Osteocyte (in vitro differentiated cells): ENCODE data around the gene EMILIN2. TPM values are rescaled to one million over a fixed set of nuclear protein-coding genes. Genes with fewer than 3 reads are reported as not detected.

Experiments
- DNase-seq: peaks from one replicate; pipeline ENCODE4 v3.0.0; 2021; ENCODE audit warnings: mixed read lengths; ENCODE audit not compliant: unreplicated experiment; ENCODE audit errors: extremely low spot score
- H3K27ac Mint-ChIP-seq: one replicate; pipeline ENCODE4 v1.8.0; 2021; ENCODE audit warnings: mild to moderate bottlenecking, mixed read lengths; ENCODE audit not compliant: unreplicated experiment
- H3K27me3 Mint-ChIP-seq: one replicate; pipeline ENCODE4 v1.8.0; 2021; ENCODE audit warnings: mixed read lengths; ENCODE audit not compliant: unreplicated experiment
- H3K36me3 Mint-ChIP-seq: one replicate; pipeline ENCODE4 v1.8.0; 2021; ENCODE audit warnings: mixed read lengths; ENCODE audit not compliant: unreplicated experiment
- H3K4me1 Mint-ChIP-seq: one replicate; pipeline ENCODE4 v1.8.0; 2021; ENCODE audit warnings: mixed read lengths; ENCODE audit not compliant: unreplicated experiment
- H3K4me3 Mint-ChIP-seq: one replicate; pipeline ENCODE4 v1.8.0; 2021; ENCODE audit warnings: mild to moderate bottlenecking, moderate library complexity, mixed read lengths; ENCODE audit not compliant: unreplicated experiment
- H3K9me3 Mint-ChIP-seq: one replicate; pipeline ENCODE4 v1.8.0; 2021; ENCODE audit warnings: mixed read lengths; ENCODE audit not compliant: unreplicated experiment
- CTCF ChIP-seq: fragments of 200-600 bp; sonication (generic); IDR thresholded peaks from 2 replicates; pipeline ENCODE4 v1.5.0; 2021; ENCODE audit warnings: antibody characterized with exemption, mild to moderate bottlenecking, moderate library complexity
- total RNA-seq: library from RNA; stranded (reverse); gene quantifications from 2 replicates; pipeline ENCODE4 v1.2.1, GENCODE V29; 2021

The EMILIN2 gene
- total RNA-seq, 1 donor from 2014 or later, result 2.2 TPM

DNA sequence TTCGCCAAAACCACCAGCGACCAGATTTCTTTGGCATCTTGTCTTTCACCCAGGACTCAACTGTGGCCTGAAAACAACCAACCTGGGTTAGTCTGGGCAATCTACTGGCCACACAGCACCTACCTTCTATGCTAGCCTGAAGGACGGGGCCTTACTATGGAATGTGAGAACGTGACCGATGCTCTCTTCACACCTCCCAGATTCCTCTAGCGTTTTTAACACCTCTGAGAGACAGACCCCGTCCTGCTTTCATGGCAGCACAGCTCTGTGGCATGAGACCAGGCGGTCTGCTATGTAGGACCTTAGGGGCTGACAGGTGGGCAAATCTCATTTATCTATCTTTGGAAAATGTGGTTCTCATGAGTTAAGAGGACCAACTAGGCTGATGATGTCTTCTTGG is 80.9 kb downstream of the EMILIN2 start:
- no peak for TF ChIP-seq CTCF
- peaks cover 5% of the 10 kb centered on the region for H3K4me1 Mint-ChIP-seq
- H3K27ac Mint-ChIP-seq, result no peak overlapping the region
- no peaks in the 10 kb centered on the region for H3K9me3 Mint-ChIP-seq
- DNase-seq, result no peak
- no peak overlapping the region for H3K4me3 Mint-ChIP-seq
- peaks cover 41% of the 10 kb centered on the region for H3K36me3 Mint-ChIP-seq
- H3K27me3 Mint-ChIP-seq, result no peaks in the 10 kb centered on the region

DNA sequence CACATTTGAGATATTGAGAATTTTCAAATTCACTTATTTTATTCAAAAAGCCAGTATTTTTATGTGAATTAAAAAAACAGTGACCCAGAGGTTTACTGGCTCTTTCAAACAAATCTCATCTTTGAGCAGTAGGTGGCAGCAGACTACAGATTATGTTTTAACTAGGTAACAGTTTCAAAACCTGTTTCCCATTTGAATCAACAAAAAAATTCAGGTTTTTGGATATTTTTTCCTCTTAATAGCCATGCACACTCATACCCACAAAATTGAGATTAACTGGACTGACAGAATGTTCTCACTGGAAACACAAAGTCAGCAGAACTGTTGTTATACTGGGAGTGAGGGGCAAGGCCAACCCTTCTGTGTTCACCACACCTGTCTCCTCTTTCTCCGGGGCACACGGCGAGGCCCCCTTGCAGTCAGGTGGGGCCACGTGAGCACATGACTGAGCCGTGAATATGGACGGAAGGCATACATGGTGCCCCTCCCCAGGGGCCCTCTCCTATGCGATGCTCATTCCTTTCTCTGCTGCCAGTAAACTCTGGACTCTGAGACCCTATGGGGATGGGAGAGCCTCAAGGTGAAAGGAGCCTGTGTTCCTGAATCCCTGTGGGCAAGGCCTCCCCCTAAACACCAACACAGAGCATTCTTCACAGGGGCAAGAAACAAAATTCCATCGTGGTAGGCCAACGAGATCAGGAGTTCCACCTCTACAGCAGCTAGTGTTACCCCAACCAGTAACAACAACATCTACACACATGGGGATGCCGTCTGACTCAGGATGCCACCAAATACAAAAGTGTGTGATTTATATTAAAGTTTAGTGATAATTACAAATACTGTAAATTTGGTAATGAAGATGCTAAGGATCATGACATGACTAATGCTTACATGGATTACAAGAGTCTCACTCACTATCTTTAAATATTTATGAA is 85.7 kb downstream of the EMILIN2 start:
- Mint-ChIP-seq H3K4me1 (peaks cover 29% of the 10 kb centered on the region), H3K27ac (peak overlapping the region; percentile 42), H3K9me3 (no peaks in the 10 kb centered on the region), H3K36me3 (peaks cover 30% of the 10 kb centered on the region), H3K27me3 (no peaks in the 10 kb centered on the region), H3K4me3 (no peak overlapping the region)
- TF ChIP-seq CTCF, result peak; percentile 80
- DNase-seq, result no peak

DNA sequence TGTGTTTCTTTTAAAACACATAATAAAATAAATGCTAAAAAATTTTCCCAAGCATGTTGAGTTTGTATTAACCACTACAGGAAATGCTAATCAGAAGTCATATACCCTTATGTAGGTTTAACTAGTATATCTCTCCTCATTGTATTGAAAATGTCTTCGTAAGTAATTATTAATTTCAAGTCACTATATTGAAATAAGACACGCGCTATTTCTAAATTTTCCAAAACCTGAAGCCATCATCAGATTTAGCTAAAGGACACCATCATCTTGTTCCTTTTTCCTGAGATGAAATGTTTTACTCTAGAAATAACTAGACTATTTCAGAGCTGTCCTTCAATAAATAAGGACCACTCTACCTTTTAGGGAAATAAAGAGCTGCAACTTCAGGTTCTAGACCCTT is 87.2 kb downstream of the EMILIN2 start:
- H3K9me3 Mint-ChIP-seq, result no peaks in the 10 kb centered on the region
- H3K4me3 Mint-ChIP-seq, result no peak overlapping the region
- peaks cover 33% of the 10 kb centered on the region for H3K36me3 Mint-ChIP-seq
- H3K4me1 Mint-ChIP-seq, result peaks cover 29% of the 10 kb centered on the region
- TF ChIP-seq CTCF, result no peak
- H3K27ac Mint-ChIP-seq, result no peak overlapping the region
- DNase-seq, result no peak
- no peaks in the 10 kb centered on the region for H3K27me3 Mint-ChIP-seq

GRCh38 chr18:2935438-2936192 is 88.8 kb downstream of the EMILIN2 start:
- no peak for TF ChIP-seq CTCF
- Mint-ChIP-seq H3K4me3 (no peak overlapping the region), H3K27ac (peak overlapping the region; percentile 70), H3K9me3 (no peaks in the 10 kb centered on the region), H3K27me3 (no peaks in the 10 kb centered on the region), H3K36me3 (peaks cover 34% of the 10 kb centered on the region), H3K4me1 (peaks cover 29% of the 10 kb centered on the region)
- no peak for DNase-seq

GRCh38 chr18:2939317-2939716 is 92.5 kb downstream of the EMILIN2 start:
- Mint-ChIP-seq H3K27me3 (no peaks in the 10 kb centered on the region), H3K9me3 (no peaks in the 10 kb centered on the region), H3K36me3 (peaks cover 22% of the 10 kb centered on the region), H3K4me1 (peaks cover 17% of the 10 kb centered on the region), H3K27ac (no peak overlapping the region), H3K4me3 (no peak overlapping the region)
- TF ChIP-seq CTCF, result no peak
- no peak for DNase-seq
